SK-N-SH (cell line): ENCODE measurements around the gene CASZ1.

Experiments
- CTCF ChIP-seq: fragments of 200-600 bp; sonication (generic); IDR thresholded peaks from 2 replicates; pipeline ENCODE4 v1.6.1; 2017; ENCODE audit warnings: antibody characterized with exemption, mild to moderate bottlenecking, moderate library complexity
- POLR2AphosphoS5 ChIP-seq: IDR thresholded peaks from 2 replicates; pipeline ENCODE4 v1.6.1; 2012; ENCODE audit warnings: low read depth, low read length
- RCOR1 ChIP-seq: fragments of 150-350 bp; IDR thresholded peaks from 2 replicates; pipeline ENCODE4 v1.6.1; 2017; ENCODE audit warnings: antibody characterized with exemption, low read length
- REST ChIP-seq: IDR thresholded peaks from 2 replicates; pipeline ENCODE4 v1.6.1; 2012; ENCODE audit warnings: mild to moderate bottlenecking, low read depth, low read length, moderate library complexity

- TF ChIP-seq CTCF (no peak), RCOR1 (no peak), POLR2AphosphoS5 (no peak), REST (no peak)
Observed at GRCh38 chr1:10639011-10639774, 157.3 kb downstream of the CASZ1 start.
